Measurements from ENCODE around the gene ENPP1.

GRCh38 chr6:131807644-131808459, at the start of gene ENPP1:
- TF ChIP-seq CTCF (IDR thresholded peaks at IDR 0.05; ENCODE audit: low read length) (no peak), EZH2 (IDR thresholded peaks at IDR 0.05; ENCODE audit: borderline replicate concordance, low read length) (no peak)

Measured in OCI-LY1 (cell line).